ENCODE data around the gene ZNF324B.

ZNF324B gene

DNA sequence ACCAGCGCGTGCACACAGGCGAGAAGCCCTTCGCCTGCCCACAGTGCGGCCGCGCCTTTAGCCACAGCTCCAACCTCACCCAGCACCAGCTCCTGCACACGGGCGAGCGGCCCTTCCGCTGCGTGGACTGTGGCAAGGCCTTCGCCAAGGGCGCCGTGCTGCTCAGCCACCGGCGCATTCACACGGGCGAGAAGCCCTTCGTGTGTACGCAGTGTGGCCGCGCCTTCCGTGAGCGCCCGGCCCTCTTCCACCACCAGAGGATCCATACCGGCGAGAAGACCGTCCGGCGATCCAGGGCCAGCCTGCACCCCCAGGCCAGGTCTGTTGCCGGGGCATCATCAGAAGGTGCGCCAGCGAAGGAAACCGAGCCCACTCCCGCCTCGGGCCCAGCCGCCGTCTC, 20.3 kb downstream of the ZNF324B start:
- no peak for DNase-seq (ENCODE audit: low read depth)
- TF ChIP-seq, protein P1, sequence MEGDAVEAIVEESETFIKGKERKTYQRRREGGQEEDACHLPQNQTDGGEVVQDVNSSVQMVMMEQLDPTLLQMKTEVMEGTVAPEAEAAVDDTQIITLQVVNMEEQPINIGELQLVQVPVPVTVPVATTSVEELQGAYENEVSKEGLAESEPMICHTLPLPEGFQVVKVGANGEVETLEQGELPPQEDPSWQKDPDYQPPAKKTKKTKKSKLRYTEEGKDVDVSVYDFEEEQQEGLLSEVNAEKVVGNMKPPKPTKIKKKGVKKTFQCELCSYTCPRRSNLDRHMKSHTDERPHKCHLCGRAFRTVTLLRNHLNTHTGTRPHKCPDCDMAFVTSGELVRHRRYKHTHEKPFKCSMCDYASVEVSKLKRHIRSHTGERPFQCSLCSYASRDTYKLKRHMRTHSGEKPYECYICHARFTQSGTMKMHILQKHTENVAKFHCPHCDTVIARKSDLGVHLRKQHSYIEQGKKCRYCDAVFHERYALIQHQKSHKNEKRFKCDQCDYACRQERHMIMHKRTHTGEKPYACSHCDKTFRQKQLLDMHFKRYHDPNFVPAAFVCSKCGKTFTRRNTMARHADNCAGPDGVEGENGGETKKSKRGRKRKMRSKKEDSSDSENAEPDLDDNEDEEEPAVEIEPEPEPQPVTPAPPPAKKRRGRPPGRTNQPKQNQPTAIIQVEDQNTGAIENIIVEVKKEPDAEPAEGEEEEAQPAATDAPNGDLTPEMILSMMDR (IDR thresholded peaks at IDR 0.05; ENCODE audit: low read depth, low read length, missing control alignments), result no peak
- no peak overlapping the region for H3K4me3 ChIP-seq (ENCODE audit: low read depth, low read length)

DNA sequence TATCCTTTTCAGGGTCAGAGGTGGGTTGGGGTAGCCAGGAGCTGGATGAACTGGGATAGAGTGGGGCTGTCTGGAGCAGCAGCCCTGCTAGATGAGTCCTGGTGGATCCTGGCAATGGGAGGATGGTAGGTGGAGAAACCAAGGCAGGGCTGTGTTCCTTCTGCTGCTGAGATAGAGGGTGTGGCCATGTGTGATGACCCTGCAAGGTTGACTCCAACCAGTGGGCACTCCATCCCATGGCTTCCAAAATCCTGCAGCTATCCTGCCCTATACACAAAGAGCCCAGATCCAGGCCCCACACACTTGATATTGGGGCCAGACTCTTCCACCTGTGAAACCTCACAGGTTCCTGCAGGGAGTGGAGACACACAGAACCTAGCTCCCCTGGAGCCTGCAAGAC, 22.4 kb downstream of the ZNF324B start:
- no peak for DNase-seq (ENCODE audit: low read depth)
- H3K4me3 ChIP-seq (ENCODE audit: low read depth, low read length), result no peak overlapping the region
- TF ChIP-seq, protein P1 (IDR thresholded peaks at IDR 0.05; ENCODE audit: low read depth, low read length, missing control alignments), result no peak

DNA sequence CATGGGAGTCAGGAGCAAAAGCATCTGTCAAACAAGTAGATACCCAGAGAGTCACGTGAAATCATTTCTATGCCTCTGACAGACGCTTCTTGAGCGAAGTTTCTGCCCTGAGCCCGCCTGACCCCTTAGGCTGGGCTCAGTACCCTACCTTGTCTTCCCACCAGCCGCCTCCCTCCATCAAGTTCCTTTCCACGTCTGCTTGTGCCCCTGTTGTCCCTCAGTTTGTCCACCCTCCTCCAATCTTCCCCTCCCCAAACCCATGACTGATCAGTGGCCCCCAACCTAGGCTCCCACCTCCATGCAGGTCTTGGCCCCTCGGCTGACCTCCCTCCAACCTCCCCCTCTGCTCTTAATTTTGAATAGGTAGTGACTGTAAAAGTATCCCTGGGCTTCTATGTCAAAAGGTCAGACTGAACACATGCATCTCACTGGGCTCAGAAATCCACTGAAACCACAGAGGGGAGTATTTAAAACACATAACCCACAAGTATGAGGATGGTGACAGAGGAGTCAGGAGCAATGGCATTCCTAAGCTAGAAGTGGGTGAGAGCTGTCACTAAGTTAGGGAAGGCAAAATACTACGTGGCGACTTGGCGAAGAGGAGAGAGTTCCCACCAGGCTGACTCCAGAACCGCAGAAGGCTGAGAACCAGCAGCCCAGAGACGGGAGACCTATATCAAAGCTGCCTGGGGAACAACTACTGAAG, 23.0 kb downstream of the ZNF324B start:
- TF ChIP-seq, protein P1 (IDR thresholded peaks at IDR 0.05; ENCODE audit: low read depth, low read length, missing control alignments), result no peak
- no peak overlapping the region for H3K4me3 ChIP-seq (ENCODE audit: low read depth, low read length)
- DNase-seq (ENCODE audit: low read depth), result no peak

DNA sequence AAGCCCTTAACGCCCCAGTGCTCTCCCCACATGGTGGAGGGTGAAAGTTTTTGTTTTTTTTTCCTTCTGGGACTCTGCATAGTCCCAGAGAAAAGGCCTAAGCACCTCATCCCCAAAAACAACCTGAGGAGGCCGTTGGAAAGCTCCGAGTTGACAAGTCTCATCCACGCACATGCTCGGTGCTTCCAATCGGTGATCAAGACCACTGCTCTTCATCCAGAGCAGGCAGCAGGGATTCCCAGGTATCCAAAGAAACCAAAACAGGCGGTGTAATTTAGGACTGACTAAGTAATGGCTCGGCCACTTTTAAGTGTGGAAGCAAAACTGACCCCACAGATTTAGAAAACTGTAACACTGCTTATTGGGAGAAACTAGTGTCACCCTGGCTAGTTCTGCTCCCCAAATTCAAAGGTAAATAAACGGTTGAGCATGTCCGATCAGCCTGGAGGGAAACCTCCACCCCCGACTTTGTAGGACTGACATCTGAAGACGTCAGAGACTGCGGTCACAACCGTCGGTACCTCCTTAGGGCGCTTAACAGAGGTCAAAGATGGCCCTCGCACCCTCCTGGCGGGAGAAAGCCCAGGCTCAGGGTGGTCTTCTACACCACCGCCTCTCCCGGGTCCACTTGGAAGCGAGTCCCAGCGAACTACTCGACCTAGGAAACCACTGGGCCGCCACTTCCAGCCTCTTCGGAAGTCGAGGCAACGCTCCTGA, 23.7 kb downstream of the ZNF324B start:
- TF ChIP-seq, protein P1 (IDR thresholded peaks at IDR 0.05; ENCODE audit: low read depth, low read length, missing control alignments), result no peak
- H3K4me3 ChIP-seq (ENCODE audit: low read depth, low read length), result peak overlapping the region; percentile 80
- DNase-seq (ENCODE audit: low read depth), result no peak

DNA sequence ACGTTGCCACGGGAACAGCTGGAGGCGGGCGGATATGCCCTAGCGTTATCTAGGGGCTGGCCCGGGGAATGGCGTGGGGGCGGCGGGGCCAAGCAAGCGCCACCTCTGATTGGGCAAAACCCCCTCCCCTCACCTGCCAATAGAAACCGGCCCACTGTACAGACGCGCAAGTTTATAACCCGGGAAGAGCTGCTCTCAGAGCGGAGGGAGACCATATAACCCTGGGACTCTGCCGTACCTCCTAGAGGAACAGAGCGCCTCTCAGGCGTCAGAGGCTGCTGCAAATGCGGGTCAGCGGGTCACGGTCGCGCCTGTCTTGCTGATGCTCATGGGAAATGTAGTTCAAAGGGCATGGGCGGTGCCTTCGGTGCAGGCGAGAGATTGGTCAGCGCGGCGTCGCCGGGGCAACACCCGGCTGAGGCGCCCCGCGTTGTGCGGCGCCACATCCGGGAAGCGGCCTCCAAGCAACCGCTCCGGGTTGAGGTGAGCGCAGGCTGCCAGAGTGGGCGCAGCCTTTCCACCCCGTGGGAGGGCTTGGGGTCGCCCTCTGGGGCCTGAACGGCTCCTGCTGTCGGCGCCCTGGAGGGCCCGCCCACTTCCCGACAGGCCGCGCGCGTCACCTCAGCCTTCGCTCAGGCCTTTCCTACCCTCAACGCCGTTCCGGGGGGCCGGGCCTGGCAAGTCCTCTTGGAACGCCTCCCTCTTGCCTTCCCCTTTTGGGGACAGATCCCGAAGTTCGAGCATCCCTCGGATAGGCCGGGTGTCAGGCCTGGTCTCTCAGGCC, 24.5 kb downstream of the ZNF324B start, which contains the start of gene ZNF446:
ZNF446 (plus strand) TSS at position 639 of the 784 bp plus-strand sequence. CDS start 867 bp downstream, outside the sequence.
- peak within 1 kb of the TSS; percentile 80 for H3K4me3 ChIP-seq (ENCODE audit: low read depth, low read length)
- TF ChIP-seq, protein P1 (IDR thresholded peaks at IDR 0.05; ENCODE audit: low read depth, low read length, missing control alignments), result peak; percentile 5
- DNase-seq (ENCODE audit: low read depth), result peak; percentile 93

DNA sequence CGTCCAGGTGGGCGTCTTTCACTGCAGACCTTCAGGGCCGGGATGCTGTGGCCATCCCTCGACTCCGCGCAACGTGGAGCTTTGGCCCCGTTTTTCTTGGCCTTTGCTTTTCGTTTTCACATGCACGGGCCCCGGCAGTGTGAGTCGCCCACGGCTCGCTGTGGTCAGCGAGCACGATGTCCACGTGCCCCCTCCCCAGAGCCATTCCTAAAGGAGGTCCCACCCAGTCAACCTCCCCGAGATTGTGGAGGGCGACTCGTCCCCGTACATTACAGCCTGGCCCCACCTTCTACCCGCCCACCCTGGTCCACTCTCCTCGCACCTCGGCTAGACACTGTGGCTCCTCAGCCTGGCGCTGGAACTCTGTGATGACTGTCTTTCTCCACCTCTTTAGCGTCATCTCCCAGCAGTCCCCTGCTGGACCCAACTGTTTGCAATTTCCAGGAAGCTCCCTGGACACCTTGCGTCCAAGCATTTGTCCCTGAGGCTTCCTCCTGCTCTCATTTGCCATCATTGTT, 25.1 kb downstream of the ZNF324B start:
- peak overlapping the region; percentile 80 for H3K4me3 ChIP-seq (ENCODE audit: low read depth, low read length)
- TF ChIP-seq, protein P1 (IDR thresholded peaks at IDR 0.05; ENCODE audit: low read depth, low read length, missing control alignments), result no peak
- no peak for DNase-seq (ENCODE audit: low read depth)
